Right lobe of liver (tissue), 6 donors: ENCODE data around the gene HPRT1. TPM values are rescaled to one million over a fixed set of nuclear protein-coding genes. Genes with fewer than 3 reads are reported as not detected.
A peak's percentile ranks its signal among the peaks of the same experiment; 100 is the strongest.

Experiments
- ATAC-seq, 4 donors: fragments of 200-7000 bp; cut with Tn5 transposase; one replicate each; pipeline ENCODE4 v1.9.1; 2020; ENCODE audit warnings: mild to moderate bottlenecking in 4 of 4, moderate library complexity in 4 of 4
- DNase-seq, 3 donors: peaks; one replicate each; pipeline ENCODE4 v3.0.0-alpha.2; 2020
- H3K27ac ChIP-seq, 3 donors: fragments of 200-600 bp; one replicate each; pipeline ENCODE4 v1.8.0; 2022
- H3K27me3 ChIP-seq, 2 donors: fragments of 200-600 bp; one replicate each; pipeline ENCODE4 v1.8.0; 2022
- H3K36me3 ChIP-seq, 4 donors: fragments of 200-600 bp; sonication (generic) in 1 of 4; one replicate each; pipeline versions ENCODE4 v1.5.1 to v1.8.0; 2017 to 2022; ENCODE audit warnings: control low read depth in 1 of 4
- H3K4me1 ChIP-seq, 4 donors: fragments of 200-600 bp; sonication (generic) in 1 of 4; one replicate each; pipeline versions ENCODE4 v1.5.1 to v1.8.0; 2017 to 2022; ENCODE audit warnings: control low read depth in 1 of 4
- H3K4me3 ChIP-seq, 3 donors: fragments of 200-600 bp; one replicate each; pipeline ENCODE4 v1.8.0; 2022
- H3K9me3 ChIP-seq, 4 donors: fragments of 200-600 bp; sonication (generic) in 1 of 4; one replicate each; pipeline versions ENCODE4 v1.5.1 to v1.8.0; 2017 to 2022; ENCODE audit warnings: control low read depth in 1 of 4
- POLR2A ChIP-seq: fragments of 450-650 bp; IDR thresholded peaks from one replicate; pipeline ENCODE4 v1.6.1; 2017; ENCODE audit warnings: antibody characterized with exemption, mild to moderate bottlenecking
- WGBS: methylation state at CpG from one replicate; pipeline ENCODE4 v1.1.6; 2018; ENCODE audit warnings: low coverage, low lambda C conversion rate; ENCODE audit not compliant: insufficient coverage; ENCODE audit errors: missing lambda C conversion rate; 5-methylcytosine and 5-hydroxymethylcytosine counted together
- intact Hi-C, 2 donors: fragments of 100-400 bp; cut with DNase I; formaldehyde crosslinking; loops; one replicate each; pipeline versions ENCODE4 v1.11.2 to v1.14.1; 2022
- total RNA-seq, 6 experiments: library from RNA; depleted of rRNA in 2 of 6; stranded (reverse); fragments of >200 nt in 2 of 6; fragmentation: NEBNext Ultra II Directional in 3 of 6; extraction: Animal tissue kit (Norgen Biotek cat#: 25700) in 3 of 6; gene quantifications; one replicate each; pipeline versions ENCODE4 v1.1.0 to v1.2.4, GENCODE V29; 2016 to 2023
- TF ChIP-seq, protein P1 (sequence below), 4 donors: fragments of 200-600 bp in 3 of 4; fragments of 450-650 bp in 1 of 4; IDR thresholded peaks; one replicate each; pipeline versions ENCODE4 v1.5.1 to v1.8.0; 2016 to 2022; ENCODE audit warnings: antibody characterized with exemption in 4 of 4, mild to moderate bottlenecking in 2 of 4
- donor health status: DM: no; HTN: yes; CAD: no.
- donor health status: DM: no; HTN: no; CAD: no.
- donor health status: DM: no; HTN: no; CAD: no.
- donor health status: DM: no; HTN: yes; CAD: no.
- donor health status: DM: no; HTN: yes; CAD: no.

Gene HPRT1
- total RNA-seq, 6 experiments from 2014 or later = 5.0 to 11.1 (median 9.0) TPM

DNA sequence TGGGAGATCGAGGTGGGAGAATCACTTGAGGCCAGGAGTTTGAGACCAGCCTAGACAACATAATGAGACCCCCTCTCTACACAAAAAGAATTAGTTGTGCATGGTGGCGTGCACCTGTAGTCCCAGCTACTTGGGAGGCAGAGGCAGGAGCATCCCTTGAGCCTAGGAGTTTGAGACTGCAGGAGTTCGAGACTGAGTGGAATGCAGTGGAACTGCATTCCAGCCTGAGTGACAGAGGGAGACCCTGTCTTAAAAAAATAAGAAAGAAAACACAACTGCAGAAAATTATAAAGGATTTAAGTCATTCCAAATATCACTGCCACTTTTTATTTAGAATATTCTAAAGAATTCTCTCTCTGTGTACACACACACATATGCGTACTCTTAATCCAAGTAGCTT is 18.4 kb downstream of the HPRT1 start:
- Histone ChIP-seq H3K4me1 (no peaks in the 10 kb centered on the region), H3K27ac (no peak overlapping the region), H3K27me3 (no peaks in the 10 kb centered on the region), H3K9me3 (no peaks in the 10 kb centered on the region), H3K4me3 (no peak overlapping the region), H3K36me3 (no peaks in the 10 kb centered on the region)
- no peak for ATAC-seq
- 63% methylated on average over 4 of the region's 4 CpGs for WGBS
- DNase-seq = no peak
- TF ChIP-seq, protein P1, sequence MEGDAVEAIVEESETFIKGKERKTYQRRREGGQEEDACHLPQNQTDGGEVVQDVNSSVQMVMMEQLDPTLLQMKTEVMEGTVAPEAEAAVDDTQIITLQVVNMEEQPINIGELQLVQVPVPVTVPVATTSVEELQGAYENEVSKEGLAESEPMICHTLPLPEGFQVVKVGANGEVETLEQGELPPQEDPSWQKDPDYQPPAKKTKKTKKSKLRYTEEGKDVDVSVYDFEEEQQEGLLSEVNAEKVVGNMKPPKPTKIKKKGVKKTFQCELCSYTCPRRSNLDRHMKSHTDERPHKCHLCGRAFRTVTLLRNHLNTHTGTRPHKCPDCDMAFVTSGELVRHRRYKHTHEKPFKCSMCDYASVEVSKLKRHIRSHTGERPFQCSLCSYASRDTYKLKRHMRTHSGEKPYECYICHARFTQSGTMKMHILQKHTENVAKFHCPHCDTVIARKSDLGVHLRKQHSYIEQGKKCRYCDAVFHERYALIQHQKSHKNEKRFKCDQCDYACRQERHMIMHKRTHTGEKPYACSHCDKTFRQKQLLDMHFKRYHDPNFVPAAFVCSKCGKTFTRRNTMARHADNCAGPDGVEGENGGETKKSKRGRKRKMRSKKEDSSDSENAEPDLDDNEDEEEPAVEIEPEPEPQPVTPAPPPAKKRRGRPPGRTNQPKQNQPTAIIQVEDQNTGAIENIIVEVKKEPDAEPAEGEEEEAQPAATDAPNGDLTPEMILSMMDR (IDR thresholded peaks at IDR 0.05) = no peak
- TF ChIP-seq POLR2A = no peak
- intact Hi-C loops = no loop called here

DNA sequence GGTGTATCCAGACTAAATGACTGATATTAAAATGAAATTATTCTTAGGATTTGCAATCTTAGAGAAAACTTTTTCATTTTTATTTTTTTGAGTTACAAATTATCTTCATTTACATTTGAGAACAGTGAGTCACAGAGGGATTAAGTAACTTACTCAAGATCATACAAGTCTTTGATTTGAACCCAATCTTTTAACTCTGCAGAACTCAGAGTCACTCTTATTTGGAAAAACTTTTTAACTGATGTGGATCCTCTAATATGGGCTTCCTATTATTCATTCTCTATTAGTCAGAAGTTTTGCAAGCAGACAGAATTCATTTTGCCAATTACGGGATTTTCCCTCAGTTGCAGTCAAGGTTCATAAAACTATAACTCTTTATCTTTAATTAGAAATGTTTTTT is 20.1 kb downstream of the HPRT1 start:
- Histone ChIP-seq H3K36me3 (no peaks in the 10 kb centered on the region), H3K27me3 (no peaks in the 10 kb centered on the region), H3K4me1 (no peaks in the 10 kb centered on the region), H3K9me3 (no peaks in the 10 kb centered on the region), H3K27ac (no peak overlapping the region), H3K4me3 (no peak overlapping the region)
- WGBS = 69% methylated on average over 1 of the region's 1 CpG
- TF ChIP-seq POLR2A = no peak
- TF ChIP-seq, protein P1 (IDR thresholded peaks at IDR 0.05) = no peak
- ATAC-seq = no peak
- intact Hi-C loops = no loop called here
- DNase-seq = no peak

DNA sequence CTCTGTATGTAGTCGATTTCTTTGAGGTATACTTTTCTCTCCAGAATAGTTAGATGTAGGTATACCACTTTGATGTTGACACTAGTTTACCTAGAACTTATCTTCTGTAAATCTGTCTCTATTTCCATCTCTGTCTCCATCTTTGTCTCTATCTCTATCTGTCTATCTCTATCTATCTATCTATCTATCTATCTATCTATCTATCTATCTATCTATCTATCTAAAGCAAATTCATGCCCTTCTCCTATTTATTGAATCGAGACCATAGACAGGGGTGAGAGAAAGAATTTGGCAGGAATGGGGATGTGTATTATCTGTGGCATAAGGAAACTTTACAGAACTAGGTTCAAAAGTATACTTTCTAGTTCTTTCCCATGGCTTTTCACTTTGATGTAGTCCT is 21.4 kb downstream of the HPRT1 start:
- Histone ChIP-seq H3K9me3 (no peaks in the 10 kb centered on the region), H3K36me3 (no peaks in the 10 kb centered on the region), H3K4me3 (no peak overlapping the region), H3K27me3 (no peaks in the 10 kb centered on the region), H3K4me1 (no peaks in the 10 kb centered on the region), H3K27ac (no peak overlapping the region)
- WGBS = 45% methylated on average over 2 of the region's 2 CpGs
- ATAC-seq = no peak
- no peak for DNase-seq
- intact Hi-C loops = no loop called here
- no peak for TF ChIP-seq POLR2A
- TF ChIP-seq, protein P1 (IDR thresholded peaks at IDR 0.05) = no peak

DNA sequence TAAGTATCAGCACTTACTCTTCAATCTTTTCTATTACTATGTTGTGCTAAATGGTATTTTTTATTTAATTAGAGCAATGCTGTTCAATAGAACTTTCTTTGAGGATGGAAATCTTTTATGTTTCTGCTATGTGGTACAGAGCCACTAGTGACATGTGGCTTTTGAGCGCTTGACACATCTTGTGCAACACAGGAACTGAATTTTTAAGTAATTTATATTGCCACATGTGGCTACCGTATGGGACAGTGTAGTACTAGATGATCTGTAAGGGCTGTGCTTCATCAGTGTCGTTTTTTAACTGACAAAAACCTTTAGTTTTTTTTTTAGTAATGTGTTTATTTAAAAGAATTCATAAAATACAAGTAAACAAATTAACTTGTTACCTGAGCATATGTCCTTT is 22.4 kb downstream of the HPRT1 start:
- intact Hi-C loops = no loop called here
- H3K9me3 ChIP-seq = no peaks in the 10 kb centered on the region
- WGBS = 54% methylated on average over 3 of the region's 3 CpGs
- no peak for ATAC-seq
- no peak overlapping the region for H3K27ac ChIP-seq
- H3K4me3 ChIP-seq = no peak overlapping the region
- H3K36me3 ChIP-seq = no peaks in the 10 kb centered on the region
- H3K4me1 ChIP-seq = no peaks in the 10 kb centered on the region
- no peak for TF ChIP-seq POLR2A
- TF ChIP-seq, protein P1 (IDR thresholded peaks at IDR 0.05) = no peak
- DNase-seq = no peak
- H3K27me3 ChIP-seq = no peaks in the 10 kb centered on the region

DNA sequence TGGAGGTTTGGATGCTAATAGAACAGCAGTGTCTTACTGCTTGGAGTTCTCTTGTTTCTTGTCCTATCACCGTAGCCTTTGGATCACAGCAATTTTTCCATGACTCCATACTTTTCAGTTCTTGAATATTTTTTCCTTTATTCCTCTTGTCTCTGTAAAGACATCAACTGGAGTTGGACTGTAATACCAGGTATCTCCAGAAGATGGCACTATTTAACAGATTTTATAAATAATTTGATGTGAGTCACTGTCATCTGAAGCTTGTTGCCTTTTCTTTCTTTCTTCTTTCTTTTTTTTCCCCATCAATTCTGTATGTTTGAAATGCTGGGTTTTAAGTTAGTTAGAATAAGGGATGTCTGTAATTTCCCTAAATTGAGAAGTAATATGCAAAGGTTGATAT is 24.1 kb downstream of the HPRT1 start:
- Histone ChIP-seq H3K36me3 (no peaks in the 10 kb centered on the region), H3K27me3 (no peaks in the 10 kb centered on the region), H3K9me3 (no peaks in the 10 kb centered on the region), H3K27ac (no peak overlapping the region), H3K4me3 (no peak overlapping the region), H3K4me1 (no peaks in the 10 kb centered on the region)
- intact Hi-C loops = no loop called here
- peak; percentile 49 to 64 (median 55) for ATAC-seq
- TF ChIP-seq POLR2A = no peak
- TF ChIP-seq, protein P1 (IDR thresholded peaks at IDR 0.05) = peak; percentile 54 to 70 (median 62)
- DNase-seq = no peak
- WGBS = 18% methylated on average over 1 of the region's 1 CpG
